OCI-LY1 (cell line): Measurements from ENCODE around the gene C10orf67.

Experiments used
- EZH2 ChIP-seq: fragments of 200-600 bp; sonication (generic), shearing (Covaris generic); IDR thresholded peaks from 2 replicates; pipeline ENCODE4 v1.8.0; 2017; ENCODE audit warnings: borderline replicate concordance, mixed run types, mild to moderate bottlenecking, antibody characterized with exemption, low read length, moderate library complexity, mixed read lengths
- TF ChIP-seq, protein P1 (sequence below): fragments of 200-600 bp; sonication (generic), shearing (Covaris generic); IDR thresholded peaks from 2 replicates; pipeline ENCODE4 v1.5.1; 2017; ENCODE audit warnings: mild to moderate bottlenecking, antibody characterized with exemption, low read length, moderate library complexity, mixed read lengths

DNA sequence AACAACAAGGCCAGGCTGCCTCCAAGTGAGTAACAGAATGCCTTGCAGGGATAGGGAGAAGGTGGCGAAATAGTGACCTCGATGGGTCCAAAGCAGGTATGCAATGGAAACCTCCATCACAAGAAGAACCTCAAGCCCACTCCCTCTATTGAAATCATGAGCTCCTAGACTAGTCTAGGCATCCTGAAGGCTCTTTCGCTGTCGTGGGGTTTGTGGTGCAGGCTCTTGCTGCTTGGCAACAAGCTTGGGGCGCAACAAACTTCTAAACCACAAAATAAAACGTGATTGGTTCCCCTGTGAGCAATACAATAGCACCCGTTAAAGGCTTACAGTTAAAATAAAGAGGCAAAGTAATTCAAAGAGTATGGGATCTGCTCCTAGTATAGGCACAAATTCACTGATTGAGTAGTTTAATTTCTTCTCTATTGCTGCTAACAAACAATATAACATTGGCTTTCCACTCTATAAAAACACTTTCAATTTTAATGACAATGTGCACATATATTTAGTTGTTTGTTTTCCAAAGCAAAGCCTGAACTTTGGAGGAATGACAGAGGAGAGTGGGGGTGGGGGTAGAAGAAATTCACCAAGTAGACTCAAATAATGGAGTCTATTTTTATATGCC lies 64.1 kb downstream of the C10orf67 start:
- TF ChIP-seq EZH2: no peak
- TF ChIP-seq, protein P1, sequence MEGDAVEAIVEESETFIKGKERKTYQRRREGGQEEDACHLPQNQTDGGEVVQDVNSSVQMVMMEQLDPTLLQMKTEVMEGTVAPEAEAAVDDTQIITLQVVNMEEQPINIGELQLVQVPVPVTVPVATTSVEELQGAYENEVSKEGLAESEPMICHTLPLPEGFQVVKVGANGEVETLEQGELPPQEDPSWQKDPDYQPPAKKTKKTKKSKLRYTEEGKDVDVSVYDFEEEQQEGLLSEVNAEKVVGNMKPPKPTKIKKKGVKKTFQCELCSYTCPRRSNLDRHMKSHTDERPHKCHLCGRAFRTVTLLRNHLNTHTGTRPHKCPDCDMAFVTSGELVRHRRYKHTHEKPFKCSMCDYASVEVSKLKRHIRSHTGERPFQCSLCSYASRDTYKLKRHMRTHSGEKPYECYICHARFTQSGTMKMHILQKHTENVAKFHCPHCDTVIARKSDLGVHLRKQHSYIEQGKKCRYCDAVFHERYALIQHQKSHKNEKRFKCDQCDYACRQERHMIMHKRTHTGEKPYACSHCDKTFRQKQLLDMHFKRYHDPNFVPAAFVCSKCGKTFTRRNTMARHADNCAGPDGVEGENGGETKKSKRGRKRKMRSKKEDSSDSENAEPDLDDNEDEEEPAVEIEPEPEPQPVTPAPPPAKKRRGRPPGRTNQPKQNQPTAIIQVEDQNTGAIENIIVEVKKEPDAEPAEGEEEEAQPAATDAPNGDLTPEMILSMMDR: no peak
